ENCODE results near the gene SOX5.
"Not testable (repeated sequence)": the region's sequence is repeated elsewhere in the genome, so short reads cannot be mapped to it uniquely, and the experiment has no call there.

DNA sequence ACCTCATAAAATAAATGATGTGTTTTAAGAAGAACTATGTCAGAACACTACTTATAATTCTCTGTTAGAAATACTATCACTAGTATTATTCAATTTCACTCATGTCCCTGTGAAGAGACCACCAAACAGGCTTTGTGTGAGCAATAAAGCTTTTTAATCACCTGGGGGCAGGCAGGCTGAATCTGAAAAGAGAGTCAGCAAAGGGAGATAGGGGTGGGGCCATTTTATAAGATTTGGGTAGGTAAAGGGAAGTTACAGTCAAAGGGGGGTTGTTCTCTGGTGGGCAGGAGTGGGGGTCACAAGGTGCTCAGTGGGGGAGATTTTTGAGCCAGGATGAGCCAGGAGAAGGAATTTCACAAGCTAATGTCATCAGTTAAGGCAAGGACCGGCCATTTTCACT, 443.7 kb downstream of the SOX5 start:
- TF ChIP-seq, protein P1, sequence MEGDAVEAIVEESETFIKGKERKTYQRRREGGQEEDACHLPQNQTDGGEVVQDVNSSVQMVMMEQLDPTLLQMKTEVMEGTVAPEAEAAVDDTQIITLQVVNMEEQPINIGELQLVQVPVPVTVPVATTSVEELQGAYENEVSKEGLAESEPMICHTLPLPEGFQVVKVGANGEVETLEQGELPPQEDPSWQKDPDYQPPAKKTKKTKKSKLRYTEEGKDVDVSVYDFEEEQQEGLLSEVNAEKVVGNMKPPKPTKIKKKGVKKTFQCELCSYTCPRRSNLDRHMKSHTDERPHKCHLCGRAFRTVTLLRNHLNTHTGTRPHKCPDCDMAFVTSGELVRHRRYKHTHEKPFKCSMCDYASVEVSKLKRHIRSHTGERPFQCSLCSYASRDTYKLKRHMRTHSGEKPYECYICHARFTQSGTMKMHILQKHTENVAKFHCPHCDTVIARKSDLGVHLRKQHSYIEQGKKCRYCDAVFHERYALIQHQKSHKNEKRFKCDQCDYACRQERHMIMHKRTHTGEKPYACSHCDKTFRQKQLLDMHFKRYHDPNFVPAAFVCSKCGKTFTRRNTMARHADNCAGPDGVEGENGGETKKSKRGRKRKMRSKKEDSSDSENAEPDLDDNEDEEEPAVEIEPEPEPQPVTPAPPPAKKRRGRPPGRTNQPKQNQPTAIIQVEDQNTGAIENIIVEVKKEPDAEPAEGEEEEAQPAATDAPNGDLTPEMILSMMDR (IDR thresholded peaks at IDR 0.05) = not testable (repeated sequence)
- TF ChIP-seq POLR2AphosphoS5, POLR2A, EP300 (IDR thresholded peaks at IDR 0.05): not testable (repeated sequence)

All from sigmoid colon (tissue), 4 donors.